Astrocyte of the spinal cord (primary cell): ENCODE measurements around the gene CHD6.

Experiments
- DNase-seq: peaks from one replicate; pipeline ENCODE4 v3.0.0; 2011; ENCODE audit warnings: low read depth, low spot score
- H3K4me3 ChIP-seq: 2 replicates; pipeline ENCODE4 v1.5.1; 2011; ENCODE audit warnings: low read depth, mild to moderate bottlenecking, low read length, moderate library complexity
- in situ Hi-C: cut with HindIII; loops from 2 replicates; pipeline ENCODE4 v1.10.0; 2017; ENCODE audit warnings: low sequenced_read_pairs
- TF ChIP-seq, protein P1 (sequence below): IDR thresholded peaks from 2 replicates; pipeline ENCODE4 v1.5.1; 2012; ENCODE audit warnings: low read depth, mild to moderate bottlenecking, low read length, inconsistent platforms

The CHD6 gene

DNA sequence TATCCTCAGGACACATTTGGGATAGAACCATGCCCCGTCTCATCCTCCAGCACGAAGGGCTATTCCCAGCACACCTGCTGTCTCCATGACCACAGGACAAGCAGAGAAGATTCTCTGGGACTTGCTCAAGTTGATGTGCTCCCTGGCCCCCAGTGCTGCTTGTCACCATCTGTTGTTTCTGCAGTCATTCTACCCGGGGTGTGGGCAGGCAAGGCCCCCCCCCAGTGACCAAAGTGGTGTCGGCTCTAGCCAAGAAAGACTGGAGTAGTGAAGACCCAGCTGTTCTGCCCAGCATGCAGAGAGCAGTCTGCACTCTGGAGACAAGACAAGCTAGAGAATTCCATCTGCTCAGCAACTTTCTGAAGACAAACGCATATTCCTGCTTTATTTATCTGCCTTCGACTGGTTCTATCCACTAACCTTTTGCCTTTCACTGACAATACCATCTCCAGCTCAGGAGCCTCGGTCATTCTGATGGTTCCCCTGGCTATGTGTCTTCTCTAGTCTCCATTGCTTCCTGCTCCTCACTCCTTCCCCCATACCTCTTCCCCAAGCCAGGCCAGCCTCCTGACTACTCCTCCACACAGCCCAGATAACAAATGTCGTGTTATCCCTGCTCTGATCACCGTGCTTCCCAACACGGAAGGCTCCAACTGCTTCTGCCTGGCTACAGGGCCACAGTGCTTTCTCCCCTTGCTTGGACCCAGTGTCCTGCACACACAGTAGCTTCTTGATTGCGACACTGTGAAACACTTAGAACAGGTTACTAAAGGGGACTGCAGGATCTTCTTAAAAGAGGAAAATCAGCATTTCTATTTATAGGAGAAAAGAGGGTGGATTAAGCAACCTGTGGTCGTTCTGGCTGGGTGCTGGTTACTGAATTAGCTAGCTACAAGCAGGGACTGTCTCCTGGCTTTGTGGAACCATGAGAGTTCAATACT is 164.9 kb downstream of the CHD6 start:
- no peak for DNase-seq
- in situ Hi-C loops = no loop called here
- TF ChIP-seq, protein P1, sequence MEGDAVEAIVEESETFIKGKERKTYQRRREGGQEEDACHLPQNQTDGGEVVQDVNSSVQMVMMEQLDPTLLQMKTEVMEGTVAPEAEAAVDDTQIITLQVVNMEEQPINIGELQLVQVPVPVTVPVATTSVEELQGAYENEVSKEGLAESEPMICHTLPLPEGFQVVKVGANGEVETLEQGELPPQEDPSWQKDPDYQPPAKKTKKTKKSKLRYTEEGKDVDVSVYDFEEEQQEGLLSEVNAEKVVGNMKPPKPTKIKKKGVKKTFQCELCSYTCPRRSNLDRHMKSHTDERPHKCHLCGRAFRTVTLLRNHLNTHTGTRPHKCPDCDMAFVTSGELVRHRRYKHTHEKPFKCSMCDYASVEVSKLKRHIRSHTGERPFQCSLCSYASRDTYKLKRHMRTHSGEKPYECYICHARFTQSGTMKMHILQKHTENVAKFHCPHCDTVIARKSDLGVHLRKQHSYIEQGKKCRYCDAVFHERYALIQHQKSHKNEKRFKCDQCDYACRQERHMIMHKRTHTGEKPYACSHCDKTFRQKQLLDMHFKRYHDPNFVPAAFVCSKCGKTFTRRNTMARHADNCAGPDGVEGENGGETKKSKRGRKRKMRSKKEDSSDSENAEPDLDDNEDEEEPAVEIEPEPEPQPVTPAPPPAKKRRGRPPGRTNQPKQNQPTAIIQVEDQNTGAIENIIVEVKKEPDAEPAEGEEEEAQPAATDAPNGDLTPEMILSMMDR = no peak
- H3K4me3 ChIP-seq = no peak overlapping the region

DNA sequence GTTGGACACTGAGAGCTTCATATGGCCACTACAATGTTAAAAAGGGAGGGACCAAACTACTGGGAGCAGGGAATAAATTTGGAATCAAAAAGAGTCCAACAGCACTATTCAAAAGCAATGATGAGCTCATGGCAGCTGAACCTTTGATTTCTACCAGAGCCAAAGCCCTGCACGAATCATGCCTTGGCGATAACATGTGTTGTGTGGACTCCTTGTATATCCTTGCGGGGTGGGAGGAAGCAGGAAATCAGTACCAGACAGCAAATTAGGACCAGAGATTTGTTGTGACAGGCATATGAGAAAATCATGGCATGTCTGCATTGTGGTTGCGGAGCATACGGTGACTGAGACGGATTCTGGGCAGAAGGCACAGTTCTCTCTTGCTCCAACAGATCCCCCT is 166.0 kb downstream of the CHD6 start:
- H3K4me3 ChIP-seq = no peak overlapping the region
- in situ Hi-C loops = no loop called here
- TF ChIP-seq, protein P1 = no peak
- no peak for DNase-seq

DNA sequence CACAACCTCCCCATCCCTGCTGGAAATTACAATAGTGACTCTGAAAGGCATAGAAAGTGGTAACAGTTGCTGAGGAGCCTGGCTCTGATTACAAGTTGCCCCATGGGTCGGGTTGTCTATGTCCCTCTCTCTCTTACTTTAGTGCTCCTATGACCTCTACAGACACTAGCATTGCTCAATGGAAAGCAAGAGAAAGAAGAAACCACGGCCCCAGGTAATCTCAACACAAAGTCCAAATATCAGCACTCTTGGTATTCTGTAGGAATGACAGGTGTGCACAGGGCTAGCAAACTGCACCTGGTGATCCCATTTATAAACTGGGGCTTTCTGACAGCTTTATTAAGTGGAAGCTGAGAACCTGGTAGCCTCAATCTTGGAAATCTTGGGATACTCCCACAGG is 171.2 kb downstream of the CHD6 start:
- DNase-seq = no peak
- in situ Hi-C loops = no loop called here
- no peak overlapping the region for H3K4me3 ChIP-seq
- TF ChIP-seq, protein P1 = no peak

DNA sequence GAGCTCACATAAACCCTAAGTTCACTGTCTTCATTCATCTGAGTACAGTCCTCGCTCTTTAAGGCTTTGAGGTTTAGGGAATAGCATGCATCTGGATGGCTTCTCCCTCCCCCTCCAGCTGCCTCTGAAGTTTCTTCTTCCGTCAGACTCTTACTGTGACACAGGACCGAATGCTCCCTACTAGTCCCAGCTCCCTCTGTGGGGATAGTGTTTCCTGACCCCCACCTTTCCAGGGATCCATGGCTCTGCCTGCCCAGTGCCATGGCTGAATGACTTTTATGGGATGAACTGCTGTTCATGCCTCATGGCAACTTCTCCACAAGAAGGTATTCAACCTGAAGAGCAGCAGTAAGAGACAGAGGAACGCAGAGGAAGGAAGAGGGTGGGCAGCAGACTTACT is 171.7 kb downstream of the CHD6 start:
- TF ChIP-seq, protein P1 = no peak
- in situ Hi-C loops = no loop called here
- no peak for DNase-seq
- H3K4me3 ChIP-seq = no peak overlapping the region

DNA sequence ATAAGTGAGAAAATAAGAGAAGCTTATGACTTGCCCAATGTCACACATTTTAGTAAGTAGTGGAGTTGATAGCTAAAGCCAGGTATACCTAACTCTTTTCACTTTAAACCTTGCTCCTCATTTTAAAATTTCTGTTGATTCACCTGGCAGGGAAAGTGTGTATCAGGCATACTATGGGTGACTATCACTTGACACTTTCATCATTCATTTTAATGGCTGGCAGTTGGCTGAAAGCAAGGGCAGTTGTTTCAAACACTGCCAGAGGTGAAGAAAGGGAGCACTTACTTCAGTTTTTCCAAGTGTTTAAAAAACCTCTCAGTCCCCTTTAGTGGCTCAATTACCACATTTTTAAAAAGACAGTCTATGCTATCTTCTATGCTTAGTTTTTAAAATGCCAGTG is 173.4 kb downstream of the CHD6 start:
- DNase-seq = no peak
- in situ Hi-C loops = no loop called here
- TF ChIP-seq, protein P1 = no peak
- no peak overlapping the region for H3K4me3 ChIP-seq

DNA sequence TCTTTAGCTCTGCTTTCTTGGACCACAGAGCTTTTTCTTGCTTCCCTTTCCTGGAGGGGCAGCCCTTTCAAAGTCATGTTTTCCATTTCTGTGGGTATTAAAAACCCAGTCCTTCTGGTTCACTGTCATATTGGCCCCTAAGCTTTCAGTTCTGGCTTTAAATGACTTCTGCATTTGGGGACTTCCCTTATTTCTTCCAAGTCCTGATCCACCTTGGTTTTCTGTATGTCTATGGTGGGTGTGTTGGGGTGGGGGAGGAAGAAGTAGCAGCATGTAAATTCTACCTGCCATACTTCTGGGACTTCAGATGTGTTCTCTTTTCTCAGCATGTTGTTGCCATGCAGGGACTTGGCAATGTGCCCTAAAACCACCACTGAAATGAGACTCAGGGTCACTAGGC is 174.5 kb downstream of the CHD6 start:
- TF ChIP-seq, protein P1 = no peak
- no peak for DNase-seq
- in situ Hi-C loops = no loop called here

More for the DNA sequence above, 174.5 kb downstream of the CHD6 start:
- H3K4me3 ChIP-seq = no peak overlapping the region
